ENCODE results near the gene RC3H2.

Gene RC3H2

DNA sequence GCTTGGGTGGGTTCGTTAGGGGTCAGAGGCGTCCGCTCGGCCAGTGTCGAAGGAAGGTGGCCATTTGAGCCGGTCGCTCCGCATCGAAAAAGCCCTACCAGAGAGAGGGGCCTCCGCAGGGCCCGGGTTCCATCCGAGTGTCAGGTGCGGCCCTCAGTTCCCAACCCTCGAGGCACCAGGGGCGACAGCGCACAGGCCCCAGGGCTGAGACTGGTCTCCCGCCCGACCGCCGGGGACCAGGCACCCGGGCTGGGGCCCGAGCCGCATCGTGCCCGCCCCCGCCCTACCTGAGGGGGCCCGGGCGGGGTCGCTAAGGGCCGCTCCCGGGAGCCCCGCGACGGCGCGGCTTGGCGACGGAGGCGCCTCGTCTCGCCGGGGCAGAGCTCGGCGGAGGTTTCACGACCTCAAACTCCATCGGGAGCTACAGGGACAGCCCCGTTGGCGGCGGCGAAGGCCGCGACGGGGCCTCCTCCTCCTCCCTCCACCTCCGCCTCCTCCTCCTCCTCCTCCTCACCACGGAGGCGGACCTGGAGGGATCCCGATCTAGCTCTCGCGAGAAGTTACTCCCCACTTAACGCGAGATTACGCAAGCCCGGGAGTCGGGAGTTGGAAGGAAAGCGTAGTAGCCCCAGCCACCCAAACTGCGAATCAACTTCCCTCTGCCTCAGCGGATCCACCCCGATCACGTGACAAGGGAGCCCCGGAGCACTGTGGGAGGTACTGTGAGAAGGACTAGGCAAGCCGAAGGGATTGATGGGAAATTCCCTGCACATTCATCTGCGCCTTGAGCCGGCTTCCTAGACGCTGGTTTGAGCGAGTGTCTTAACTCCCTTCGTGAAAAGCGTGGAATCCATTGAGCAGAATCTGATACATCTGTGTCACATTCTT, at the start of gene RC3H2:
TSS of gene RC3H2 (minus strand) at position 537 of the 888 bp plus-strand sequence. CDS start 7,850 bp downstream, outside the sequence.
- peak; percentile 94 for DNase-seq (ENCODE audit: low read depth)

GRCh38 chr9:122954253-122954691, 49.1 kb upstream of the RC3H2 start:
- no peak for DNase-seq (ENCODE audit: low read depth)

GRCh38 chr9:122951056-122951455, 45.9 kb upstream of the RC3H2 start:
- DNase-seq (ENCODE audit: low read depth), result no peak

GRCh38 chr9:122950263-122950662, 45.1 kb upstream of the RC3H2 start:
- no peak for DNase-seq (ENCODE audit: low read depth)

DNA sequence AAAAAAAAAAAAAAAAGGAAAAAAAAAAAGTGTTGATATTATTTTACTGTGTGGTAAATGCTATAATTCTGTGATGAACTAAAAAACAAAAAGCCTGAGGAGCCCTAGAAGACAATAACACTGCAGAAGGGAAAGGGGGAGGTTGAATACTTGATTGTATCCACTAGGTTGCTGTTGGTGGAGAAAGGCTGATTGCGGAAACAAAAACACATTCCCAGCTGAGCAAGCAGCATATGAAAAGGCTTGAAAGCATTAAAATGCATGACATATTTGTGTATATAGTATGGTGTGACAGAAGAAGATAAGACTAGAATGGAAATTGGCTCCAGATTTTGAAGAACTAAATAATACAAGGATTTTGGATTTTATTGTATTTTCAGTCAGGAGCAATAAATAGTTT, 44.5 kb upstream of the RC3H2 start:
- DNase-seq (ENCODE audit: low read depth), result no peak

GRCh38 chr9:122948313-122948712, 43.2 kb upstream of the RC3H2 start:
- DNase-seq (ENCODE audit: low read depth), result no peak

DNA sequence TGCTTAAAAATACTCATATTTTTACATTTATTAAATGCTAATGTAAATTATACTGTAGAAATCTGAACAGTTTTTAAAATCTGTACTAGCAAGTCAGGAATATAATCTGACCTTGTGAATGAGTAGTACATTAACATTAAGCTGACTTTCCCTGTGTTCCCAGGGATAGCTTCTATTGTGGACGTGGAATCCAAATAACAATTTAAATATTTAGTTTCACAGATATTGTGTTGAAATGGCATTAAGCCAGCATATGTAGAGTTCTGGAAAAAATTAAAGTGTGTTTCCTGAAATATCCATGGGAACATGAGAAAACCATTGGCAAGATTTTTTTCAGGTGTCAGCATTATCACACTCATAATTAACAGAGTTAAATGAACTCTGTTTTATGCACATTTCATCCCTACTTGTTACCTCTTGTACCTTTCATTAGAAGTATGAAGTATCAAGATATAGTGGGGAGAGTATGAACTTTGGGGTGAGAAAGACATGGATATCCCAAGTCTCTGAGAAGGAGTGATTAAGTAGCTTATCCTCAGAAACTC, 41.4 kb upstream of the RC3H2 start:
- DNase-seq (ENCODE audit: low read depth), result no peak

DNA sequence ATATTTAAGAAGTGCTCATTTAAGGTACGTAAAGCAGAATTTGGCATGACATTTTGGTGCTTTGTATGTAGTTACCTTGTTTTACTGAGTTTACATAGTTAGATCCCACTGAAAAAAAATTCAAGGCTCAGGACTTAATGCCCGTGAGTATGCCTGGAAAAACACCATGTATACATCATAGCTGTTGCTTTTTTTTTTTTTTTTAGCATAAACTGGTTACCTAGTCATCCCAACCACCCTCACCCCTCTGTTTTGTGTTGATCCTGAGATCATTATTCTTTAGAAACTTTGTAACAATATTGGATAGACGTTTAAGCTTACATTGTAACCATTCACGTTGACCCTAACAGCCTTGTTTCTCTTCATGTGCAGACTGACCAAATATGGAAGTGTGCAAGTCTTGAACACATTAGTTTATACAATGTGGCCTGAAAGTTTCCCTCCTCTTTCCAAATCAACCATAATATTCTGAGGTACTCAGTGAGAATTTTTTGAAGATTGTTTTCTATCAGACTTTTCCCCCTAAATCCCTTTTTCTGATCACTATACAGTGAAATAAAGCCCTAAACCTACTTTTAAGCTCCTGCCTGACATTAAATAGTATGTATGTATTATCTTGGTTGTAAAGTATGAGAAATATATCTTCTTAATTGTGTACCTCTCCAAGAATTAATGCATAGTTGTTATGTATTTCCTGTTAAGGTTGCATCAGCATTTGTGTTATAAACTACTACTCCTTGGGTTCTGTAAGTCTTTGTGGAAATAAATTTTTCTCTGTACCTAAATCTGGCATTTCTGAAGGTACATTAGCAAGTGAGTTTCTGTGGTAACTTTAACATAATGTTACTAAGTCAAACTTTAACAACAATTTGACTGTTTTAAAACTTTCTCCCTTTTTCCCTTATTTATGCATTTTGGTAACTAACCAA, 40.1 kb upstream of the RC3H2 start:
- DNase-seq (ENCODE audit: low read depth), result no peak

DNA sequence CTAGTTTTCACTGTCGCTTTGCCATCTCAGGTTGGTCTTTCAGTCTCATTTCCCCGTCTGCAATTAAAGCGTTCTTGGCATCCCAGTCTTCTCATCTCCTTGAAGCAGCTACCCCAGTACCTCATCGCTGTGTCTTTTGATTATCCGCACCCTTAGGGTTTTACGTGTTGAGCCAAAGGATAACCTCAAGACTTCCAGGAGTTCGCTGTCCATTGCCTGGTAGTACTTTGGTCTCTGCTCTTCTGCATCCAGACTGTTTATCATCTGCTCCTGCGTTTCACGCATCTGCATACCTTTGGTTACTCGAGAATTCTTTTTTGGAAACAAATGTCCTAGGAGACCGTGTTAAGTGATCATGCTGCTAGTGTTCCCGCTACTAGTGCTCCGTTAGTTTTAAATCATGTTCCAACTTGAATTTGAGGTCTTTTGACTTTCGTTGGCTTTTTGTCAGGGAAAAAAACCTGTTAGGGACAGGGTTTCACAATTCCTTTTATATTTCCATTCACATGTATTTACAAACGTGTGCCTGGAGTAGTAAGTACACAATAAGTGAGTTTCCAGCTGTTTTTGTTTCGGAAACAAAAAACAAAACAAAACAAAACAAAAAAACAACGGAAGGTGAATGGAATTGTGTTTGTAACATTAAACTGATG, 36.5 kb upstream of the RC3H2 start:
- DNase-seq (ENCODE audit: low read depth), result no peak

- peak; percentile 98 for DNase-seq (ENCODE audit: low read depth)
Measured at GRCh38 chr9:122940749-122941581, 35.8 kb upstream of the RC3H2 start, which contains the start of gene RABGAP1. Gene RABGAP1, plus strand, starts transcription at chr9:122941020. Its CDS starts 16,040 bp downstream, at chr9:122957060.

DNA sequence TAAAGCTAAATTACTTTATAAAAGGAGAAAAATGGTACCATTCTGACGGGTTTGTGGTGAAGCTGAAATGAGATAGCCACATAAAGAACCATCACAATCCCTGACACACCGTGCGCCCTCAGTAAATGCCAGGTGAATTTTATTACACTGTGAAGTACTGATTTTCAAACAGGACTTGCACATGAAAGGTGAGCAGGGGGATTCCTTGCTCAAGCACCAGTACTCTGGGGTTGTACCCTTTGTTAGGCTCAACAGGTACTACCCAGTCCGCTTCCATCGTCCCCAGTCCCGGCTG, 35.2 kb upstream of the RC3H2 start:
- no peak for DNase-seq (ENCODE audit: low read depth)

GRCh38 chr9:122939601-122940000, 34.4 kb upstream of the RC3H2 start:
- DNase-seq (ENCODE audit: low read depth), result no peak

GRCh38 chr9:122936883-122937282, 31.7 kb upstream of the RC3H2 start:
- no peak for DNase-seq (ENCODE audit: low read depth)

DNA sequence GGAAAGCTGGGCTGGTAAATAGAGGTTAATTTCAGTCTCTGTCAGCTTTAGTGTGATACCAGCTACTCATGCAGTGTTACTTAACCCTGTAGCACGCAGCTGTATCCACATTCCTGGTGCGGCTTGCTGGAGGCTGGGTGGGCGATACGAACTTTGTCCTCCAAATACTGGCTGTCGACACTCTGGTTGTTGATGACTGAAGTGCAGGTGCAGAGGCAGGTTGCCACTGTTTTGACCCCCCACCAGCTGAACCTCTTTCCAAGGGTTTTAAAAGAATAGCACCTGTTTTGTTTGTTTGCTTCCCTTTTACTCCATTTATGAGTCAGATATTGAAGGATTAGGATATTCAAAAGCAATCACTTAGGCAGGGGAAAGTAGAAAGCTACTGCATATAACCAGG, 31.3 kb upstream of the RC3H2 start:
- DNase-seq (ENCODE audit: low read depth), result no peak

- peak; percentile 87 for DNase-seq (ENCODE audit: low read depth)
Measured at GRCh38 chr9:122931226-122932121, 26.3 kb upstream of the RC3H2 start, which contains the start of gene ZBTB26. Gene ZBTB26, minus strand, starts transcription at chr9:122931512. Its CDS starts 11,578 bp downstream, at chr9:122919934.

DNA sequence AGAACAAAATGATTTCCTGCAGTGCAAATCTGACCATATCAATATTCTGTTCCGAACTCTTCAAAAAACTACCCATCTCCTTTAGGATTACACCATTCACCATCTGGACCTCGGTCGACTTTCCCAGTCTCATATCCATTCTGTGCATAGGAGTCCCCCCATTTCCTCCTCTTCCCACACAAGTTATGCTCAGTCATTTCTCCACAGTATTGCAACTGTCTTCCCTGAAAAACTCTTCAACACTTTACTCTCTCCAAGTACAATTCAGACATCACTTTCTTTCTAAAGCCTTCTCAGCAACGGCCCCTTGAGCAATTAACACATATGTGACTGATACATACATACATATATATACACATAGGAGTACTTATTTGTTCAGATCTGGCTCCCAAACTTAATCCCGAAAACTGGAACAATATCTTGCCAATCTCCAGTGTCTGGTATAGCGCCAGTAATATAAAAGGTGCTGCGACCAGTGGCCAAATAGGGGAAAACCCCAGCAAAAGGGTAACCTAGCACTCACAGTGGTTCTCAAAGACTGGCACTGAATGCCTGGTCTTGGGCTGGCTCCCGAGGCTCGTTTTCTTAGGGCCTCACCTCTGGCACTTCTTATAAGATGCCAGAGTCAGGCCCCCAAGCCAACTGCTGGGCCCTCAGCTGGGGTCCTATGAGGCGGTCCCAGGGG, 25.5 kb upstream of the RC3H2 start:
- no peak for DNase-seq (ENCODE audit: low read depth)

DNA sequence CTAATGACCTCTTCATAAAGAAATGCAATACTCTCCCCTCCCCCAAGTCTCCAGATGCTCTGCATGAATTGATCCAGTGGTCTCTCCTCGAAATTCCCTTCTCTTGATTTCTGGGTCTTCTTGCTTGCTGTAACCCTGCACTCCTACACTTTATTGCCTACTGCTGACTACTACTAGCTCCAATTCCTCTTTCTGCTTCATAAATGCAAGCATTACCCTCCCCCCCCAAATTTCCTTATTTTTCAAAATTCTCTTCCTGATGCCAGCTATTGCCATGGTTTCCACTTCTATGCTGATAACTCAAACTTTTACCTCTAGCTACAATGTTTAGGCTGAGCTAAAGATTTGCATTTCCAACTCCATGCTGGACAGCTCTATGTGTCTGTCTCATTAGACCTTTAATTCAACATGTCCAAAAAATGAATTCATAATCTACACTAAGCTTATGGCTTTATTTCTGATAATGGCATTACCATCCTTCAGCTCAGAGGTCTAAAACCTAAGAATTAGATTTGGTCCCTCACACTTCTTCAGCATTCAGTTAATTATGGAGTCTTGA, 24.7 kb upstream of the RC3H2 start:
- DNase-seq (ENCODE audit: low read depth), result no peak

GRCh38 chr9:122923947-122924346, 18.8 kb upstream of the RC3H2 start:
- DNase-seq (ENCODE audit: low read depth), result no peak

DNA sequence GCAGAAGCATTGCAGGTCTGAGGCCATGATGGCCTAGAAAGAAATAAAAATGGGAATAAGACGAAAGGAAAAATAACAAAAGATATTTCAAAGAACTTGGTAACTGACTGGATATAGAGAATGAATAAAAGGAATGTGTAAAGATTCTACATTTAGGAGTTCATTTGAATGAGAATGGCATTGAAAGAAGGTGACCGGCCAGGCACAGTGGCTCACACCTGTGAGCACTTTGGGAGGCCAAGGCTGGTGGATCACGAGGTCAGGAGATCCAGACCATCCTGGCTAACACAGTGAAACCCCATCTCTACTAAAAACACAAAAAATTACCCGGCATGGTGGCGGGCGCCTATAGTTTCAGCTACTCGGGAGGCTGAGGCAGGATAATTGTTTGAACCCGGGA, 17.6 kb upstream of the RC3H2 start:
- DNase-seq (ENCODE audit: low read depth), result no peak

Data from activated T-cell treated with anti-CD3 and anti-CD28 coated beads for 24 hours (primary cell).